IMR-90 (cell line): Measurements from ENCODE around the gene LRSAM1. TPM values are rescaled to one million over a fixed set of nuclear protein-coding genes. Genes with fewer than 3 reads are reported as not detected.

Source experiments
- ATAC-seq: fragments of 200-7000 bp; cut with Tn5 transposase; 2 replicates; pipeline ENCODE4 v1.9.1; 2020; ENCODE audit warnings: low read depth, mild to moderate bottlenecking, moderate library complexity
- BruUV-seq: library from RNA; stranded (reverse); fragments of 400-500 nt; replicated peaks from 2 replicates; lab custom pipeline; 2021; lab: Mats Ljungman, UMichigan
- CTCF ChIA-PET: fragments of 300-600 bp; formaldehyde crosslinking; extraction: SDS; loops from one replicate; lab custom pipeline; 2021; ENCODE audit warnings: antibody characterized with exemption; lab: Yijun Ruan, JAX
- POLR2A ChIA-PET: fragments of 300-600 bp; sonication (Branson Sonifier 250); formaldehyde crosslinking; loops from one replicate; lab custom pipeline; 2022; ENCODE audit warnings: antibody characterized with exemption; ENCODE audit not compliant: unreplicated experiment; lab: Charles Lee
- DNase-seq: peaks from one replicate; pipeline ENCODE4 v3.0.0; 2013
- H2AFZ ChIP-seq: replicated peaks from 2 replicates; pipeline ENCODE3; 2013; ENCODE audit warnings: low read length, mild to moderate bottlenecking; ENCODE audit not compliant: poor library complexity
- H2AK5ac ChIP-seq: 2 replicates; pipeline ENCODE4 v1.6.1; 2013; ENCODE audit warnings: low read depth, low read length, inconsistent platforms
- H2AK9ac ChIP-seq: replicated peaks from 2 replicates; pipeline ENCODE3; 2013; ENCODE audit warnings: mild to moderate bottlenecking, low read depth, low read length, moderate library complexity; ENCODE audit not compliant: poor library complexity
- H2BK120ac ChIP-seq: 2 replicates; pipeline ENCODE4 v1.6.1; 2013; ENCODE audit warnings: low read depth, low read length, inconsistent platforms
- H2BK15ac ChIP-seq: 3 replicates; pipeline ENCODE4 v1.6.1; 2013; ENCODE audit warnings: low read depth, low read length, inconsistent platforms
- H2BK20ac ChIP-seq: 2 replicates; pipeline ENCODE4 v1.6.1; 2013; ENCODE audit warnings: low read depth, mild to moderate bottlenecking, inconsistent platforms, low read length, moderate library complexity
- H2BK5ac ChIP-seq: 2 replicates; pipeline ENCODE4 v1.6.1; 2013; ENCODE audit warnings: mild to moderate bottlenecking, low read depth, low read length, inconsistent platforms; ENCODE audit not compliant: poor library complexity, severe bottlenecking
- H3K14ac ChIP-seq: replicated peaks from 2 replicates; pipeline ENCODE4 v1.6.1; 2013; ENCODE audit warnings: low read depth, low read length, inconsistent platforms
- H3K18ac ChIP-seq: 2 replicates; pipeline ENCODE4 v1.6.1; 2013; ENCODE audit warnings: low read depth, low read length, control low read depth
- H3K23ac ChIP-seq: 2 replicates; pipeline ENCODE4 v1.6.1; 2013; ENCODE audit warnings: low read depth, low read length, inconsistent platforms
- H3K27ac ChIP-seq: 2 replicates; pipeline ENCODE4 v1.5.1; 2013; ENCODE audit warnings: mild to moderate bottlenecking, control low read depth, low read length; ENCODE audit not compliant: insufficient read depth
- H3K27me3 ChIP-seq: 2 replicates; pipeline ENCODE4 v1.6.1; 2013; ENCODE audit warnings: low read length; ENCODE audit not compliant: control insufficient read depth, insufficient read depth
- H3K36me3 ChIP-seq: 2 replicates; pipeline ENCODE4 v1.6.1; 2013; ENCODE audit warnings: low read length, mixed read lengths; ENCODE audit not compliant: control insufficient read depth, insufficient read depth
- H3K4ac ChIP-seq: 2 replicates; pipeline ENCODE4 v1.6.1; 2013; ENCODE audit warnings: low read depth, low read length, inconsistent platforms
- H3K4me1 ChIP-seq: 2 replicates; pipeline ENCODE4 v1.6.1; 2013; ENCODE audit warnings: low read length, mixed read lengths; ENCODE audit not compliant: control insufficient read depth, insufficient read depth
- H3K4me2 ChIP-seq: 2 replicates; pipeline ENCODE4 v1.6.1; 2013; ENCODE audit warnings: low read depth, mild to moderate bottlenecking, control low read depth, low read length, moderate library complexity
- H3K4me3 ChIP-seq: 2 replicates; pipeline ENCODE4 v1.5.1; 2013; ENCODE audit warnings: low read depth, mild to moderate bottlenecking, control low read depth, low read length, moderate library complexity; ENCODE audit not compliant: insufficient read depth
- H3K56ac ChIP-seq: 2 replicates; pipeline ENCODE4 v1.6.1; 2013; ENCODE audit warnings: low read length, inconsistent platforms; ENCODE audit not compliant: insufficient read depth; ENCODE audit errors: extremely low read depth
- H3K79me1 ChIP-seq, 2 experiments: 2 replicates each; pipeline ENCODE4 v1.6.1; 2013; ENCODE audit warnings: low read length in 2 of 2, inconsistent platforms in 1 of 2, low read depth in 1 of 2
- H3K9ac ChIP-seq: 2 replicates; pipeline ENCODE4 v1.6.1; 2013; ENCODE audit warnings: low read depth, low read length, control low read depth
- H3K9me1 ChIP-seq: 2 replicates; pipeline ENCODE4 v1.6.1; 2013; ENCODE audit warnings: low read length, inconsistent platforms; ENCODE audit not compliant: insufficient read depth
- H3K9me3 ChIP-seq: 2 replicates; pipeline ENCODE4 v1.6.1; 2013; ENCODE audit warnings: low read length; ENCODE audit not compliant: control insufficient read depth, insufficient read depth
- H4K20me1 ChIP-seq: 2 replicates; pipeline ENCODE4 v1.6.1; 2013; ENCODE audit warnings: low read length, inconsistent platforms; ENCODE audit not compliant: insufficient read depth
- H4K5ac ChIP-seq: 2 replicates; pipeline ENCODE4 v1.6.1; 2013; ENCODE audit warnings: mild to moderate bottlenecking, low read depth, low read length, control low read depth
- H4K8ac ChIP-seq, 2 experiments: 2 replicates each; pipeline ENCODE4 v1.6.1; 2013; ENCODE audit warnings: low read depth in 2 of 2, low read length in 2 of 2, control low read depth in 1 of 2, inconsistent platforms in 1 of 2
- H4K91ac ChIP-seq: 2 replicates; pipeline ENCODE4 v1.6.1; 2013; ENCODE audit warnings: low read depth, low read length, inconsistent platforms; ENCODE audit not compliant: insufficient read depth
- BHLHE40 ChIP-seq: fragments of 150-350 bp; IDR thresholded peaks from 2 replicates; pipeline ENCODE4 v1.6.1; 2016; ENCODE audit warnings: mild to moderate bottlenecking, low read depth, low read length
- CEBPB ChIP-seq: IDR thresholded peaks from 2 replicates; pipeline ENCODE4 v1.6.1; 2012; ENCODE audit warnings: low read depth, low read length, improper control_type of control experiment
- FOS ChIP-seq: fragments of 150-350 bp; IDR thresholded peaks from 2 replicates; pipeline ENCODE4 v1.6.1; 2016; ENCODE audit warnings: low read depth, low read length
- MAZ ChIP-seq: IDR thresholded peaks from 2 replicates; pipeline ENCODE4 v1.6.1; 2012; ENCODE audit warnings: low read depth, mild to moderate bottlenecking, low read length, improper control_type of control experiment, moderate library complexity, borderline replicate concordance
- MXI1 ChIP-seq: IDR thresholded peaks from 2 replicates; pipeline ENCODE4 v1.6.1; 2012; ENCODE audit warnings: low read depth, mild to moderate bottlenecking, low read length, moderate library complexity, borderline replicate concordance
- POLR2A ChIP-seq: IDR thresholded peaks from 2 replicates; pipeline ENCODE4 v1.6.1; 2012; ENCODE audit warnings: mild to moderate bottlenecking, low read depth, low read length
- RAD21 ChIP-seq: IDR thresholded peaks from 2 replicates; pipeline ENCODE4 v1.6.1; 2012; ENCODE audit warnings: low read length, improper control_type of control experiment
- RCOR1 ChIP-seq: IDR thresholded peaks from 2 replicates; pipeline ENCODE4 v1.6.1; 2012; ENCODE audit warnings: mild to moderate bottlenecking, low read length, improper control_type of control experiment; ENCODE audit not compliant: insufficient replicate concordance
- RFX5 ChIP-seq: IDR thresholded peaks from 2 replicates; pipeline ENCODE4 v1.8.0; 2012; ENCODE audit warnings: low read depth, mild to moderate bottlenecking, low read length, moderate library complexity
- SMC3 ChIP-seq: fragments of 150-350 bp; IDR thresholded peaks from 2 replicates; pipeline ENCODE4 v1.6.1; 2016; ENCODE audit warnings: low read depth, mild to moderate bottlenecking, antibody characterized with exemption, low read length, moderate library complexity
- WGBS, 2 experiments: methylation state at CpG; one replicate each; pipeline versions ENCODE4 v1.1.5 to v1.1.7; 2013; ENCODE audit warnings: missing lambda C conversion rate in 2 of 2; ENCODE audit not compliant: insufficient read length in 1 of 2; ENCODE audit errors: extremely low coverage in 2 of 2; 5-methylcytosine and 5-hydroxymethylcytosine counted together
- dilution Hi-C: fragments of 300-500 bp; cut with HindIII; formaldehyde crosslinking; loops from one replicate; pipeline ENCODE4 v1.14.3; 2018; ENCODE audit warnings: low sequenced_read_pairs; ENCODE audit not compliant: unreplicated experiment
- in situ Hi-C: fragments of 300-500 bp; cut with MboI; formaldehyde crosslinking; loops from 3 replicates; pipeline ENCODE4 v1.14.3; 2019; ENCODE audit warnings: low sequenced_read_pairs, inconsistent platforms, mixed read lengths
- intact Hi-C: fragments of 100-400 bp; cut with micrococcal nuclease; formaldehyde crosslinking; loops from 2 replicates; pipeline ENCODE4 v1.10.0; 2022
- polyA plus RNA-seq, 3 experiments: library from polyadenylated mRNA; depleted of rRNA; stranded (reverse); fragments of >200 nt; gene quantifications; 2 replicates each; pipeline ENCODE4 v1.2.3, GENCODE V29; 2012; ENCODE audit warnings: low replicate concordance in 1 of 3
- total RNA-seq: library from RNA; depleted of rRNA; stranded (reverse); fragments of >200 nt; gene quantifications from 2 replicates; pipeline ENCODE4 v1.2.3, GENCODE V29; 2012
- TF ChIP-seq, protein P1 (sequence below): fragments of 150-350 bp; IDR thresholded peaks from 2 replicates; pipeline ENCODE4 v1.6.1; 2016; ENCODE audit warnings: low read depth, mild to moderate bottlenecking, low read length, moderate library complexity, borderline replicate concordance
- TF ChIP-seq, protein P2 (sequence below): fragments of 150-350 bp; IDR thresholded peaks from 2 replicates; pipeline ENCODE4 v1.6.1; 2017; ENCODE audit warnings: mild to moderate bottlenecking, antibody characterized with exemption, low read length, low read depth

The LRSAM1 gene
- total and polyA plus RNA-seq, 2 of the 4 experiments (the other 2 are of a cell fraction), result 3.0 to 9.3 TPM

DNA sequence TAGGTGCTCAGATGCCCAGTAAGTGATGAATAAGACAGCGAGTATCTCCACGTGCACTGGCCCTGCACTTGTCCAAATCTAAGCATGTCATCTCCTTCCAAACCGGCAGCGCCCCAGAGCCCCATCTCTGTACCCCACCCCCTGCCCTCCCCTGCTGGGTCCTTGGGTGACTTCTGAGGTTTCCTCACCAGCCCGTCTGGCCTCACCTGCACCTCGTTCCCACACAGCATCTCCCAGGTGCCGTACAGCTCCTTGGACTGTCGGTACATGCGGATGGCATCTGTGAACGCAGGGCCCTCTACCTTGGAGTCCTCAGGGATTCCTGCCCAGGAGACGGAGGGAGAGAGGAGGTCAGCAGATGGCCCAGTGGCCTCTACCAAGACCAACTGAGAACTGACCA lies 66.3 kb downstream of the LRSAM1 start (continued):
- TF ChIP-seq RCOR1 (no peak), RAD21 (no peak), BHLHE40 (no peak), FOS (no peak)

DNA sequence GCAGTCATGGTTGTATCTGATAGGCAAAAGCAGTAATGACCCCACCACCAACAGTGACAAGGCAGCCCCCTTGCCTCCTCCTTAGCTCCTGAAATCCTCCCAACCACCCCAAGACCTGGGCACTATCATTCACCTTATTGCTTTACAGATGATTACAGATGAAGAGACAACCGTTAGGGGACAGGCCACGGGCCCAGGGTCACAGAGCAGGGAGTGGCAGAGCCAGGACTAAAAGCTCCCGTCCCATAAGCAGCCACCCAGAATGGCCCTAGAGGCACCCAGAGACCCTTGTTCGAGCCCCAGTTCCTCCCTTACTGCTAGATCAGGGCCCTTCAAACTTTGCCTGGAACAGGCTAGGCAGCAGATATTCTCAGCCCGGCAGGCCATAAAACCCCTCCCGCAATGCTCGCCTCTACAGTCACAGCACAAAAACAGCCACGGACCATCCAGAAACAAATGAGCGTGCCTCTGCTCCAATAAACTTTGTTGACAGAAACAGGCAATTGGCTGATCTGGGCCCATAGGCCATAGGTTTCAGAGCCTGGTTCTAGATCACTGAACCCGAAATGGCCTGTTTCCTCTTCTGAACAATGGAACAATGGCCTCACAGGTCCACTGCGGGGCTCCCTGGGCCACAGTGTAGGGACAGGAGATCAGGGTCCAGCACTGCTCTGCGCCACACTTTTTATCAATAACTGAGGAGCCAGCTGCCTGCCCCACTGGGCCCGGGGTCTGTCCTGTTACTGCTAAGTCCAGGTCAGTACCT lies 67.0 kb downstream of the LRSAM1 start:
- TF ChIP-seq MXI1, result no peak
- TF ChIP-seq, protein P1, sequence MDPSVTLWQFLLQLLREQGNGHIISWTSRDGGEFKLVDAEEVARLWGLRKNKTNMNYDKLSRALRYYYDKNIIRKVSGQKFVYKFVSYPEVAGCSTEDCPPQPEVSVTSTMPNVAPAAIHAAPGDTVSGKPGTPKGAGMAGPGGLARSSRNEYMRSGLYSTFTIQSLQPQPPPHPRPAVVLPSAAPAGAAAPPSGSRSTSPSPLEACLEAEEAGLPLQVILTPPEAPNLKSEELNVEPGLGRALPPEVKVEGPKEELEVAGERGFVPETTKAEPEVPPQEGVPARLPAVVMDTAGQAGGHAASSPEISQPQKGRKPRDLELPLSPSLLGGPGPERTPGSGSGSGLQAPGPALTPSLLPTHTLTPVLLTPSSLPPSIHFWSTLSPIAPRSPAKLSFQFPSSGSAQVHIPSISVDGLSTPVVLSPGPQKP, result no peak
- TF ChIP-seq FOS, result no peak
- TF ChIP-seq, protein P2, sequence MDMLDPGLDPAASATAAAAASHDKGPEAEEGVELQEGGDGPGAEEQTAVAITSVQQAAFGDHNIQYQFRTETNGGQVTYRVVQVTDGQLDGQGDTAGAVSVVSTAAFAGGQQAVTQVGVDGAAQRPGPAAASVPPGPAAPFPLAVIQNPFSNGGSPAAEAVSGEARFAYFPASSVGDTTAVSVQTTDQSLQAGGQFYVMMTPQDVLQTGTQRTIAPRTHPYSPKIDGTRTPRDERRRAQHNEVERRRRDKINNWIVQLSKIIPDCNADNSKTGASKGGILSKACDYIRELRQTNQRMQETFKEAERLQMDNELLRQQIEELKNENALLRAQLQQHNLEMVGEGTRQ, result no peak
- TF ChIP-seq SMC3, result no peak
- no peak for TF ChIP-seq POLR2A
- no peak for TF ChIP-seq CEBPB
- TF ChIP-seq RFX5, result no peak
- TF ChIP-seq MAZ, result no peak
- peak overlapping the region; percentile 33; the same call in 1 of the 2 replicates for H4K5ac ChIP-seq
- peak overlapping the region; percentile 95 for H3K4ac ChIP-seq
- dilution Hi-C loops (no loop called here), intact Hi-C loops (no loop called here), in situ Hi-C loops (no loop called here)
- peak overlapping the region; percentile 95 for H2AK5ac ChIP-seq
- H2BK20ac ChIP-seq, result peak overlapping the region; percentile 85
- H3K4me1 ChIP-seq, result peaks cover 30% of the 10 kb centered on the region
- no peak overlapping the region for H3K4me3 ChIP-seq
- DNase-seq (no peak), ATAC-seq (no peak)
- H3K9me3 ChIP-seq, result peaks cover 2% of the 10 kb centered on the region
- H3K79me1 ChIP-seq, result peaks cover 22 to 76% of the 10 kb centered on the region in 2 experiments
- H2BK120ac ChIP-seq, result peak overlapping the region; percentile 89
- peak overlapping the region; percentile 75 for H2BK5ac ChIP-seq
- H3K14ac ChIP-seq, result peak overlapping the region; percentile 94
- CTCF ChIA-PET, result interaction anchor here (0.6 kb wide), 1 partner anchor 200 kb away, joined by 3 read pairs; no protein-coding TSS in a partner anchor
- H3K56ac ChIP-seq, result peak overlapping the region; percentile 61
- H4K20me1 ChIP-seq, result peaks cover 2% of the 10 kb centered on the region
- H3K4me2 ChIP-seq, result no peak overlapping the region
- peak overlapping the region; percentile 84 for H4K91ac ChIP-seq
- peak overlapping the region; percentile 78 for H3K23ac ChIP-seq
- H3K9ac ChIP-seq, result no peak overlapping the region; the same call in 1 of the 2 replicates
- H2AK9ac ChIP-seq, result peak overlapping the region; percentile 86
- POLR2A ChIA-PET, result no interaction called here
- no peak overlapping the region for H2AFZ ChIP-seq
- BruUV-seq, result no TSS peak
- peaks cover 67% of the 10 kb centered on the region for H3K36me3 ChIP-seq
- H2BK15ac ChIP-seq, result peak overlapping the region; percentile 82; the same call in 2 of the 3 replicates
- H3K9me1 ChIP-seq, result peaks cover 27% of the 10 kb centered on the region
- peak overlapping the region; percentile 66 for H3K27ac ChIP-seq
- H4K8ac ChIP-seq, result peak overlapping the region; percentile 86 to 91
- 0 out of 2 replicates have a peak overlapping the region, but pooled peaks have one; percentile 27 for H3K18ac ChIP-seq
- no peaks in the 10 kb centered on the region for H3K27me3 ChIP-seq
- WGBS, 2 experiments, result 93% methylated on average over 7 of the region's 13 CpGs; no CpG with 5 or more reads in 1 of the 2 experiments
